Measurements from ENCODE around the gene NCF4.
A peak's percentile ranks its signal among the peaks of the same experiment; 100 is the strongest.

NCF4 gene

GRCh38 chr22:36865346-36865745 is 4.5 kb downstream of the NCF4 start:
- DNase-seq, result no peak

GRCh38 chr22:36867695-36868094 is 6.9 kb downstream of the NCF4 start:
- DNase-seq, result no peak

GRCh38 chr22:36868546-36869181 is 7.9 kb downstream of the NCF4 start:
- DNase-seq, result no peak

GRCh38 chr22:36870250-36870649 is 9.4 kb downstream of the NCF4 start:
- DNase-seq, result no peak

GRCh38 chr22:36871669-36872081 is 10.9 kb downstream of the NCF4 start:
- DNase-seq, result no peak

GRCh38 chr22:36872084-36872483 is 11.3 kb downstream of the NCF4 start:
- DNase-seq, result no peak

- DNase-seq, result no peak
Observed at GRCh38 chr22:36872866-36873498, 12.2 kb downstream of the NCF4 start.

- peak; percentile 44 for DNase-seq
Observed at GRCh38 chr22:36873614-36874308, 13.0 kb downstream of the NCF4 start.

GRCh38 chr22:36874309-36874696 is 13.5 kb downstream of the NCF4 start:
- no peak for DNase-seq

GRCh38 chr22:36874736-36875135 is 13.9 kb downstream of the NCF4 start:
- no peak for DNase-seq

- DNase-seq, result no peak
Observed at GRCh38 chr22:36875741-36876140, 14.9 kb downstream of the NCF4 start.

- no peak for DNase-seq
Observed at GRCh38 chr22:36879775-36880174, 19.0 kb downstream of the NCF4 start.

- DNase-seq, result no peak
Observed at GRCh38 chr22:36881504-36882245, 20.9 kb downstream of the NCF4 start.

GRCh38 chr22:36884349-36885158 is 23.7 kb downstream of the NCF4 start:
- DNase-seq, result no peak

GRCh38 chr22:36885474-36885873 is 24.7 kb downstream of the NCF4 start:
- no peak for DNase-seq

GRCh38 chr22:36886016-36886415 is 25.2 kb downstream of the NCF4 start:
- DNase-seq, result no peak

GRCh38 chr22:36887162-36887561 is 26.4 kb downstream of the NCF4 start:
- no peak for DNase-seq

GRCh38 chr22:36891646-36892045 is 30.8 kb downstream of the NCF4 start:
- DNase-seq, result no peak

- DNase-seq, result no peak
Observed at GRCh38 chr22:36892292-36892691, 31.5 kb downstream of the NCF4 start.

GRCh38 chr22:36893262-36893661 is 32.5 kb downstream of the NCF4 start:
- no peak for DNase-seq

GRCh38 chr22:36894266-36894665 is 33.5 kb downstream of the NCF4 start:
- no peak for DNase-seq

- no peak for DNase-seq
Observed at GRCh38 chr22:36897611-36898010, 36.8 kb downstream of the NCF4 start.

All from fibroblast of skin of abdomen (primary cell).